ENCODE results near the gene BMPR1A. TPM values are rescaled to one million over a fixed set of nuclear protein-coding genes. Genes with fewer than 3 reads are reported as not detected.

BMPR1A gene
- total RNA-seq, 1 experiment from 2014 or later = 86.5 TPM

DNA sequence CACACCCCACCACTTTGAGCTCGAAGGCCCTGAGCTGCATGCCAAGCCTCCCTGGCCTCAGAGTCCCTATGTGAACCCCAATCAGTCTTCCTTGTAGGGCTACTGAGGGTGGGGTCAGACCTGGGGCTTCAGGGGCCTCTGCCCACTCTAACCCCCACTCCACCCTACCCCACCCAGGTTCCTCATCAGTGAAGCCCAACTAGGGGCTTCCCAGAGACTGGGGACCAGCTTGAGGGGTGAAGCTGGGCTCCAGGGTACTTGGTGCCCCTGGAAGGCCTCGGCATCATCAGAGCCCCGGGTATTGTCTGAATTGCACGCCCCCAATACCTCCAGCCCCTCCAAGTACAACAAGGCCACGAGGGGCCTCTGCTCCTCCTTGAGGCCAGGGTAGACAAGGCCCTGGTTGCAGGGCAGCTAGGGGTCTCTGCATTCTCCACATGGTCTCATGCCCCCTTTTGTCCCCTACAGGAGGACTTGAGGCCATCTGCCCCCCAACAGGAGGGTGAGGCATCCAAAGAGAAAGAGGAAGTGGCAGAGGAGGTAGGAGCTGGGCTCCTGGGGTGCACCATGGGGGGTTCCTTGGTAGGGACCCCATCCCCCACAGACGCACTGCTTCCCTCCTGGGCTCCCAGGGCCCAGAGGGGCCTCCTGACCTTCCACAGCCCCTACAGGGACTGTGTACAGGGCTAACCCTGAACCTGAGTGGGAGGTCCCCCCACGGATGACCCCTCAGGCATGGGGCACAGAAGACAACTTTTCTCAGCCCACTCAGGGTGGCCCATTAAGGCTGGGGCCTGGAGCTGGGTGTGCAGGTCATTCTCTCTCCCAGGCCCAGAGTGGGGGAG lies 205.9 kb downstream of the BMPR1A start:
- Histone ChIP-seq H3K36me3 (replicated peaks; ENCODE audit: control insufficient read depth, insufficient read depth, low read length) (no peaks in the 10 kb centered on the region), H3K27me3 (ENCODE audit: control insufficient read depth, insufficient read depth, low read length) (no peaks in the 10 kb centered on the region), H3K4me3 (ENCODE audit: insufficient read depth, low read depth, low read length) (no peak overlapping the region)
- peak; percentile 31 for DNase-seq

DNA sequence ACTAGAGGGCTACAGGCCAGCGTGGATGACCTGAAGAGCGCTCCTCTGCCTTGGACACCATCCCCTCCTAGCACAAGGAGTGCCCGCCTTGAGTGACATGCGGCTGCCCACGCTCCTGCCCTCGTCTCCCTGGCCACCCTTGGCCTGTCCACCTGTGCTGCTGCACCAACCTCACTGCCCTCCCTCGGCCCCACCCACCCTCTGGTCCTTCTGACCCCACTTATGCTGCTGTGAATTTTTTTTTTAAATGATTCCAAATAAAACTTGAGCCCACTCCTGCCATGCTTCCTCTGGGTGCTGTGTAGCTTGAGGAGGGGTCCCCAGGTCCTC lies 206.5 kb downstream of the BMPR1A start:
- Histone ChIP-seq H3K4me3 (ENCODE audit: insufficient read depth, low read depth, low read length) (no peak overlapping the region), H3K27me3 (ENCODE audit: control insufficient read depth, insufficient read depth, low read length) (no peaks in the 10 kb centered on the region), H3K36me3 (replicated peaks; ENCODE audit: control insufficient read depth, insufficient read depth, low read length) (no peaks in the 10 kb centered on the region)
- DNase-seq = no peak

DNA sequence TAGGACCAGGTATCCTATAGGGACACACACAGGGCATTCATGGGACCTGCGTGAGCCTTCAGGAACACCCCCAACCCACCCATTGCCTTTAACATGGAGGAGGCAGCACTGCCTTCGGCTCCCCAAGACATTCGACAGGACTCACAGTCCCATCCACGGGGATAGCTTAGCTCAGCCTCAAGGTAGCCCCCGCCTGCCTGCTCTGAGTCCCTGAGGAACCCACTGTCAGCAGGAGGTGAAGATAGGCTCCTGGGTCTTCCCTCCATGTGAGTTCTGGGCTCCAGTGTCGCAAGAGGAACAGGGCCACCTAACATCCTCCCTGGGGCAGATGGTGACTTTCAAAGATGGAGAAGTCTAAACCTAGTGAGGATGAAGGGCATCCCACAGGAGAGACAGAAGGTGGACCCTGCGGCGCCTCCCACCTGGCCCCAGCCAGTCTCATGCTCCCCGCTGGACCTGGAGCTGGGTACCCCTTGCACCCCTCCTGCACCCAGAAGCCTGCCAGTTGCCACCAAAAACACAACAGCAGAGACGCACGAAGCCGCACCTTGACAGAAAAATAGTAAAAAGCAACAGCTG lies 207.0 kb downstream of the BMPR1A start:
- H3K36me3 ChIP-seq (replicated peaks; ENCODE audit: control insufficient read depth, insufficient read depth, low read length) = no peaks in the 10 kb centered on the region
- DNase-seq = no peak
- H3K4me3 ChIP-seq (ENCODE audit: insufficient read depth, low read depth, low read length) = no peak overlapping the region
- no peaks in the 10 kb centered on the region for H3K27me3 ChIP-seq (ENCODE audit: control insufficient read depth, insufficient read depth, low read length)

DNA sequence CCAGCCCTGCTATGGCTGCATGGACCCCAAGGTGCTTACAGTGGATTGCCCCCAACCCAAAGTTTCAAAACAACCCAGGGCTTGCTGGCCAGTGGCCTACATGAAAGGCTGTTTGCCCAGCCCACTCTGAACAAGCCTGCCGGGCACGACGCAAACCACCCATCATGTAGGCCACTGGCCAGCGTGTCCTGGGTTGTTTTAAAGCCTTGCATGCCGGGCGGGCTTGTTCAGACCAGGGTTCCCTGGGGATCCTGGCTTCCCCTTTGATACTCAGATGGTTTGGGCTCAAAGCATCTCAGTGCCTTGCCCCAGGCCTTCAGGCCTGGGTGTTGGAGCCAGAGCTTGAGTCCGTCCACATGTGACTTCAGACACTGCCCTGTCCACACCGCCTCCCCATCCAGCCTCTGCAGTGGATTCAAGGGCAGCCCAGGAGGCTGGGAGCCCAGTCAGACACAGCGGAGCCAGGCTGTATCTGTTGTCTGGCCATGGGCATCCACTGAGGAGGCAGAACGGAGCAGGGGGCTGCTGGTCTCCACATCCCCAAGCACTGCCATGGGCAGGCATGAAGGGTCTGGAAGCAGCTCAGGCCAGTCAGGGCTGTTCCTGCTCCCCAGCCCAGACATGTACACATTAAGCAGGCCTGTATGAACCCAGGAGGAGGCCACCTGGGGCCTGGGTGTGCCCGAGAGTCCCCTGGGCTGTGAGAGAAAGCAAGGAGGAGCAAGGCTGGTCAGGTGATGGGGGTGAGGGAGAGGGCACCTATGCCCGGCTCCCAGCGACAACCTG lies 207.8 kb downstream of the BMPR1A start:
- DNase-seq = peak; percentile 43
- Histone ChIP-seq H3K27me3 (ENCODE audit: control insufficient read depth, insufficient read depth, low read length) (no peaks in the 10 kb centered on the region), H3K4me3 (ENCODE audit: insufficient read depth, low read depth, low read length) (no peak overlapping the region), H3K36me3 (replicated peaks; ENCODE audit: control insufficient read depth, insufficient read depth, low read length) (no peaks in the 10 kb centered on the region)

DNA sequence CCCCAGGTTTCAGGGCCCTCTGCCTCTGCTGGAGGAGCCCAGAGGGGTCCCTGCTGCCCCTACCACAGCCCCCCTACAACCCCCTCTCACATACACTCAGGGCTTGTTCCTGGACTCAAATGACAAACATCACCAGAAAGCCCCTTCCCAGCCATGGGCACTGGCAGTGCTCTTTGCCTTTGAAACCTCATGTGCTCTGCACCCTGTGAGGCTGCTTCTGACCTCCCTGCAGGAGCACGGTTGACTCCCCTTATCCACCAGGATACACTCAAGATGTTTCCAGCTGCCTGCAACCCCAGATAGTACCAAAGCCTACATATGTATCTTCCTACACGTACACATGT lies 208.4 kb downstream of the BMPR1A start:
- DNase-seq = peak; percentile 29
- Histone ChIP-seq H3K36me3 (replicated peaks; ENCODE audit: control insufficient read depth, insufficient read depth, low read length) (no peaks in the 10 kb centered on the region), H3K27me3 (ENCODE audit: control insufficient read depth, insufficient read depth, low read length) (no peaks in the 10 kb centered on the region), H3K4me3 (ENCODE audit: insufficient read depth, low read depth, low read length) (no peak overlapping the region)

DNA sequence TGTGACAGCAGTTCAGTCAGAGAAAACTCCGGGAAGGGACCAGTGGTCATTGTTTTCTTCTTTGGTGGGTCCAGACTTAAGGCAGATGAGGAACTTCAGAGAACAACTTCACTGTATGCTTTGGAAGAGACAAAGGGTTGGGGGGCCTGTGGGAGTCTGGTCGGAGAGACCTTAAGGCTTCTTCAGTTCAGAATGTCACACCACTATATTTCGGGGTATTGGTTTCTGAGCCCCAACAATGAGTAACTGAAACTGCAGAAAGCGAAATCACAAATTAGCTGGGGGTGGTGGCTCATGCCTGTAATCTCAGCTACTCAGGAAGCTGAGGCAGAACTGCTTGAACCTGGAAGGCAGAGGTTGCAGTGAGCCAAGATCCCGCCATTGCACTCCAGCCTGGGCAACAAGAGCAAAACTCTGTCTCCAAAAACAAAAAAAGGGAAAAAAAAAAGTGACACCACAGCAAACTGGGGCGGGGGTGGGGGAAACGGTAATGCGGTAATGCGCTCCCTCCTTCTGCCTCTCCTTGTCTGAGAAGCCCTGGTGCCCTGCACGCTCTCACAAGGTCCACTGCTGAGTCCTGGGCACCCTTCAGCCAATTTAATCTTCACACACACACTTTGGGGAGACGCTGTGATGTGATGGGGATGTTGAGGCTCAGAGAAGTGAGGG lies 209.7 kb downstream of the BMPR1A start:
- Histone ChIP-seq H3K36me3 (replicated peaks; ENCODE audit: control insufficient read depth, insufficient read depth, low read length) (no peaks in the 10 kb centered on the region), H3K27me3 (ENCODE audit: control insufficient read depth, insufficient read depth, low read length) (no peaks in the 10 kb centered on the region; the same call in 1 of the 2 replicates), H3K4me3 (ENCODE audit: insufficient read depth, low read depth, low read length) (no peak overlapping the region)
- no peak for DNase-seq

DNA sequence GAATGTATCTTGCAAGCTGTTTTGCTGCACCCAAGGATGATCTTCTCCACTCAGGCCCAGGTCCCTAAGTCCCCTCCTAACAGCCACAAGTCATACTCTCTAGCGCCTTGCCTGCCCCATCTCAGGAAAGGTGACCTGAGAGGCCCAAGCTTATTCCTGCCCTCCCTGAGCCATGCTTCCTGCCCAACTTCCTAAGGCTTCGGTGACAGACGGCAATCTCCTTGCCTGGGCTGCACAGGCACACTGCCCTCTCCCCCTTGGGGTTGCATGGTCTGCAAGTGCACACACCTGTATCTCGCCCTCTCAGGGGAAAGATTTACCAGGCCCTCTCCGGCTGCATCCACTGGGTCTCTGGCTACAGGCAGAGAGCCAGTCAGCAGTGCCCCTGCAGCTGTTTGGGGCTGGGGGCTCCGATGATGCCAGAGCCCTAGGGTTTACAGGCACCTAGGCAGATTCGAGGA lies 211.1 kb downstream of the BMPR1A start:
- H3K27me3 ChIP-seq (ENCODE audit: control insufficient read depth, insufficient read depth, low read length) = peaks cover 6% of the 10 kb centered on the region
- no peaks in the 10 kb centered on the region for H3K36me3 ChIP-seq (replicated peaks; ENCODE audit: control insufficient read depth, insufficient read depth, low read length)
- DNase-seq = no peak
- no peak overlapping the region for H3K4me3 ChIP-seq (ENCODE audit: insufficient read depth, low read depth, low read length)

DNA sequence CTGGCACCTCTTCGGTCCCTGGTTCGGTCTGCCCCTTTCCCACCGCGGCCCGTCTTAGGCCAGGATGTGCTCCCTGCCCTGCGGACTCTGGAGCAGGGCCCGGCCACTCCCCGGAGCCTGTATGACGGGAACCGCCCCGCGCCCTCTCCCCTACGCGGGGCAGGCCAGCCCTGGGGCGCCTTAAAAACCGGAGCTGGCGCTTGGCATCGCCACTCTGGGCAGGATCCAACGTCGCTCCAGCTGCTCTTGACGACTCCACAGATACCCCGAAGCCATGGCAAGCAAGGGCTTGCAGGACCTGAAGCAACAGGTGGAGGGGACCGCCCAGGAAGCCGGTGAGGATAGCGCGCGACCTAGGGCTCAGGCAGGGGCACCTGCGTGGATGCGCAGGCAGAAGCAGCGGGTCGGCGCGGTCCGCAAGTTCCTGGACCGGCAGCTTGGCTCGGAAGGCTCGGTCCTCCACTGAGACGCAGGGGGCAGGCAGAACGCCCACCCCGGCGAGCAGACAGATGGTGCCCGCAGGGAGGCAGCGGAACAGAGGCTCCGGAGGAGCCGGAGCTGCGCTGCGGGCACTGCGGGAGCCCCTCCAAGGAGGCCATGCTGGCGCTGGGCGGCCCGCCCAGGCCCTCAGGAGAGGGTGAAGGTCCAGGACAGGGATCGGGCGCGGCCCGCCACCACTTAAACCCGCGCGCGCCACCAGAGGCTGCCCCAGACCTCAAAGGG lies 212.0 kb downstream of the BMPR1A start, which contains the start of gene ADIRF:
Gene ADIRF (plus strand): TSS at position 212 of the 723 bp plus-strand sequence. CDS start 63 bp downstream, at position 275.
- H3K27me3 ChIP-seq (ENCODE audit: control insufficient read depth, insufficient read depth, low read length) = peaks cover 12% of the 10 kb centered on the region
- peak; percentile 50 for DNase-seq
- no peak within 1 kb of the TSS for H3K4me3 ChIP-seq (ENCODE audit: insufficient read depth, low read depth, low read length)
- H3K36me3 ChIP-seq (replicated peaks; ENCODE audit: control insufficient read depth, insufficient read depth, low read length) = no peaks in the 10 kb centered on the region

DNA sequence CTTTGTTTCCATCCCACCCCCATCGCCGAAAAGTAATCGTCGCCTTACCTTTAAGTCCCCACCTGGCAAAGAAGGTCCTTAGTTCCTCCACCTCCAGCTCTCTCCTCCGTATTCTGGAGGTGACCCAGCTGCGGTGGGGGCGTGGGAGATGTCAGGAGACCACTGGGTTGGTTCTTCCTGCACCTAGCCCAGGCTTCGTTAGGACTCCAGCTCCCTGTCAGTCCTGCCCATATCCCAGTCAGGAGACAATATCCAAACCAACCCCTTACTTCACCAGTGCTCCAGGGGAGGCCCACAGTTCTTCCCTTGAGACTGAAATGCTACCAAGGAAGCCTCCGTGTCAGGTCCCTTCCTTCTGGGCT lies 212.6 kb downstream of the BMPR1A start:
- peaks cover 12% of the 10 kb centered on the region for H3K27me3 ChIP-seq (ENCODE audit: control insufficient read depth, insufficient read depth, low read length)
- no peak overlapping the region for H3K4me3 ChIP-seq (ENCODE audit: insufficient read depth, low read depth, low read length)
- no peaks in the 10 kb centered on the region for H3K36me3 ChIP-seq (replicated peaks; ENCODE audit: control insufficient read depth, insufficient read depth, low read length)
- DNase-seq = no peak

DNA sequence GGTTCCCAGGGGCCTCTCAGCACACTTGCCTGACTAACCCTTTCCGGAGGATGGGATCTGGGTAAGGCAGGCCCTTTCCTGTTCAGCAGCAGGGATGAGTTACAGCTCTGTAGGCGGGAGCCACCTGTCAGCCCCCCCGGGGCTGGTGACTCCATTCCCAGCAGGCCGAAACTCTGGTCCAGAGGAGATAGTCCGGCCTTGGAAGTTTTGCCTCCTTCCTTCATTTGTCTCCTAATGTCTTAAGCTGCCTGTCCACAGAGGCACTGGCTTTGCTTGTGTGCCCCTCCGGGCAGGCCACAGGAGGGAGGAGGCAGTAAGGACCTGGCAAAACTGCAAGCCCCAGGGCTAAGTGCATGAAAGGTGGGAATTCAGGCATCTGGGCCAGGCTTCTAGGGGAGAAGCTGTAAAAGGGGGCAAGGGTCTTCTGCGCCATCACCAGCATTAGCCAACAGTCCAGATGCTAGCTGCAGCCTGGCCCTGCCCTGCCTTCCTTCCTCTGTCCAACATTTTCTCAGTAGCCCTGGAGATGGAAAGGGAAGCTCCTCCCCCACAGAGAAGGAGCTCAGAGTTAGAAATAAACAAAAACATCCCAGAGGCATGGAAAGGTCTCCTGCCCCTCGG lies 213.1 kb downstream of the BMPR1A start:
- DNase-seq = peak; percentile 36
- Histone ChIP-seq H3K36me3 (replicated peaks; ENCODE audit: control insufficient read depth, insufficient read depth, low read length) (no peaks in the 10 kb centered on the region), H3K4me3 (ENCODE audit: insufficient read depth, low read depth, low read length) (no peak overlapping the region), H3K27me3 (ENCODE audit: control insufficient read depth, insufficient read depth, low read length) (peaks cover 12% of the 10 kb centered on the region)

DNA sequence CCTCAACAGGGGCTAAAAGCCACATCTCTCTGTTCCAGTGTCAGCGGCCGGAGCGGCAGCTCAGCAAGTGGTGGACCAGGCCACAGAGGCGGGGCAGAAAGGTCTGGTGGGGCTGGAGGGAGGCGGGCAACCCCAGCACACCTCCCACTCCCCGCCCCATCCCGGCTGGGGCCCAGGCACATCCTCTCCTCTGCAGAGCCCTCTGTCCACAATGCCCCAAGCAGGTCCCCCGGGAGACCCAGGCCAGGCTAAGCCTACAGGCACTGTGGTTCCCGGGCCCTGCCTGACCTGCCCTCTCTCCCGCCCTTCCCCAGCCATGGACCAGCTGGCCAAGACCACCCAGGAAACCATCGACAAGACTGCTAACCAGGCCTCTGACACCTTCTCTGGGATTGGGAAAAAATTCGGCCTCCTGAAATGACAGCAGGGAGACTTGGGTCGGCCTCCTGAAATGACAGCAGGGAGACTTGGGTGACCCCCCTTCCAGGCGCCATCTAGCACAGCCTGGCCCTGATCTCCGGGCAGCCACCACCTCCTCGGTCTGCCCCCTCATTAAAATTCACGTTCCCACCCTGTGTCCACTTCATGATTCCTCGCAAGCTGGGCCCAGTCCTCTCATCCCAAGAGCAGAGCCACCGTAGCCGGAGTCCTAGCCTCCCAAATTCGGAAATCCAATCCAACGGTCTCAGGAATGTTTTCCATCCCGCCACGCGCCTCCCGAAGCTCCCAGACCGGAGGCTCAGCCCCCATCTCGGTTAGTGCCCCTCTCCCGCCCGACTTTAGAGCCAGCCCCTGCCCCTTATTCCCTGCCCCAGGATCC lies 214.0 kb downstream of the BMPR1A start:
- H3K27me3 ChIP-seq (ENCODE audit: control insufficient read depth, insufficient read depth, low read length) = peaks cover 12% of the 10 kb centered on the region
- H3K36me3 ChIP-seq (replicated peaks; ENCODE audit: control insufficient read depth, insufficient read depth, low read length) = no peaks in the 10 kb centered on the region
- peak; percentile 89 for DNase-seq

DNA sequence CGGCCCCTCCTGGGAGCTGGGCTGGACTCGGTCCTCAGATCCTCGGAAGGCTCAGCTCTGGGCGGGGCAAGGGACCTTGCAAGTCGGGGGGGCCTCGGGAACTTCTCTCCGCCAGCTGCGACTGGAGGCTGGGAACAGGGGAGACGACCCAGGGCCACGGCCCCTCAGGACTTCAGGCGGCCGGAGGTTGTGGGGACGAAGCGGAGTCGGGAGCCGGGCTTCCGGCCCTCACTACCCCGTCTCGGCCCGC lies 214.5 kb downstream of the BMPR1A start:
- peak; percentile 88 for DNase-seq
- Histone ChIP-seq H3K27me3 (ENCODE audit: control insufficient read depth, insufficient read depth, low read length) (peaks cover 12% of the 10 kb centered on the region), H3K4me3 (ENCODE audit: insufficient read depth, low read depth, low read length) (peak overlapping the region; percentile 66), H3K36me3 (replicated peaks; ENCODE audit: control insufficient read depth, insufficient read depth, low read length) (no peaks in the 10 kb centered on the region)

More for the DNA sequence above, 214.0 kb downstream of the BMPR1A start:
- peak overlapping the region; percentile 66 for H3K4me3 ChIP-seq (ENCODE audit: insufficient read depth, low read depth, low read length)

DNA sequence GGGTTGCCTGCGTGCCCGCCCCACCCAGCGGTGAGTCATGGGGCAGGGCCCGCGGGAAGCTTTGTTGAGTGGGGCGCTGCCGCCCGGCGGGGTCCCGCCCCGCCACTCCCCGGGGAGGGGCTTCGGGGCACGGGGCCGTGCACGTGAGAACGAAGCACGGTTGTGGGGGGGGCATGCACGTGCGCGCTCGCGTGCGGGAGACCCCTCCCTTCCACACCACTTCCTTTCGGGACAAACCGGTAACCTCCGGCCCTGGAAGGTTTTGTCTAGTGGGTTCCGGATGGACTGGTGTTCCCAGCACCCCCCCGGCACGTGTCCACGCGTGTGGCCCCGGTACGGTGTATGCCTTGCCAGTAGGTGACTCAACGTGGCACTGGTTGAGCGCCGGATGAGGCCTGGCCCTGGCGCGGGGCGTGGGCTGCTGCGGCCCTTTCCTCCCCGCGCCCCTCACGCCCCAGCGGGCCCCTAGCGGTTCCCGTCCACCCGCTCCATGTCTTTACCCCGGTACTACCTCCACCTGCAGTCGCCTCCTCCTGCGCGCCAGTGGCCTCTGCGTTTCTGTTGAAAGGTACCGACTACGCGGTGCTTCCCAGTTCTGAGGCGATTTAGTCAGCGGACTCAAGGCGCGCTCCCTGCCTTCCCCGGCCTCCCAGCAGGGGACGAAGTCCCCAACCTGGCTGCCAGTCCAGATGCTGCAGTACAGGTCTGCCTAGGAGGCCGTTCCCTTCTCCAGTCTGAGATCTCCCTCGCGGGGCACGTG lies 215.0 kb downstream of the BMPR1A start:
- H3K27me3 ChIP-seq (ENCODE audit: control insufficient read depth, insufficient read depth, low read length) = peaks cover 12% of the 10 kb centered on the region
- DNase-seq = peak; percentile 85
- H3K36me3 ChIP-seq (replicated peaks; ENCODE audit: control insufficient read depth, insufficient read depth, low read length) = no peaks in the 10 kb centered on the region
- peak overlapping the region; percentile 66 for H3K4me3 ChIP-seq (ENCODE audit: insufficient read depth, low read depth, low read length)

Measured in H7 (cell line).